Naive B cell (primary cell): ENCODE measurements around the gene NEURL1. TPM values are rescaled to one million over a fixed set of nuclear protein-coding genes. Genes with fewer than 3 reads are reported as not detected.
"Not testable (repeated sequence)": the region's sequence is repeated elsewhere in the genome, so short reads cannot be mapped to it uniquely, and the experiment has no call there.

Experiments used
- ATAC-seq, 2 donors: fragments of 150-1000 bp; cut with Tn5 transposase; 2 replicates each; pipeline ENCODE4 v1.10.0; 2021; ENCODE audit warnings: low read depth in 2 of 2, mild to moderate bottlenecking in 2 of 2, moderate library complexity in 2 of 2
- DNase-seq: peaks from one replicate; pipeline ENCODE4 v3.0.0; 2022
- H3K27ac Mint-ChIP-seq, 6 donors: one replicate each; pipeline ENCODE4 v1.8.0; 2020 to 2022; ENCODE audit warnings: mild to moderate bottlenecking in 6 of 6, mixed read lengths in 6 of 6, moderate library complexity in 5 of 6, inconsistent platforms in 2 of 6
- H3K27me3 Mint-ChIP-seq, 3 donors: one replicate each; pipeline ENCODE4 v1.8.0; 2021 to 2022; ENCODE audit warnings: mixed read lengths in 3 of 3, mild to moderate bottlenecking in 1 of 3
- H3K36me3 Mint-ChIP-seq, 2 donors: one replicate each; pipeline ENCODE4 v1.8.0; 2020 to 2022; ENCODE audit warnings: mixed read lengths in 2 of 2, inconsistent platforms in 1 of 2, mild to moderate bottlenecking in 1 of 2
- H3K4me1 Mint-ChIP-seq, 3 donors: one replicate each; pipeline ENCODE4 v1.8.0; 2020 to 2022; ENCODE audit warnings: mixed read lengths in 3 of 3, inconsistent platforms in 1 of 3, mild to moderate bottlenecking in 1 of 3, moderate library complexity in 1 of 3
- H3K4me3 Mint-ChIP-seq, 8 donors: one replicate each; pipeline ENCODE4 v1.8.0; 2020 to 2022; ENCODE audit warnings: mild to moderate bottlenecking in 8 of 8, mixed read lengths in 8 of 8, moderate library complexity in 8 of 8, inconsistent platforms in 2 of 8
- H3K9me3 Mint-ChIP-seq, 7 donors: one replicate each; pipeline ENCODE4 v1.8.0; 2020 to 2022; ENCODE audit warnings: mixed read lengths in 7 of 7, mild to moderate bottlenecking in 5 of 7, inconsistent platforms in 2 of 7, moderate library complexity in 1 of 7
- polyA plus RNA-seq, 6 donors: library from polyadenylated mRNA; unstranded; fragments of 300-500 nt; fragmentation: Illumina TruSeq; gene quantifications; one replicate each; pipeline ENCODE4 v1.2.3, GENCODE V29; 2021; ENCODE audit warnings: low read depth in 6 of 6

The NEURL1 gene
- polyA plus RNA-seq, 6 donors from 2014 or later: 0.21 to 0.83 (median 0.33) TPM

GRCh38 chr10:103627111-103627892 is 133.8 kb downstream of the NEURL1 start:
- no peaks in the 10 kb centered on the region for H3K9me3 Mint-ChIP-seq
- H3K27ac Mint-ChIP-seq: no peak overlapping the region
- H3K27me3 Mint-ChIP-seq: no peaks in the 10 kb centered on the region
- peaks cover 0 to 5% (median 0%) of the 10 kb centered on the region in 3 donors for H3K4me1 Mint-ChIP-seq
- ATAC-seq (no peak), DNase-seq (no peak)
- H3K4me3 Mint-ChIP-seq: no peak overlapping the region
- H3K36me3 Mint-ChIP-seq: no peaks in the 10 kb centered on the region

GRCh38 chr10:103627893-103628292 is 134.4 kb downstream of the NEURL1 start:
- Mint-ChIP-seq H3K4me3 (no peak overlapping the region), H3K4me1 (peaks cover 0 to 5% (median 0%) of the 10 kb centered on the region in 3 donors), H3K27ac (peak overlapping the region in 1 of 6 donors; percentile 84), H3K36me3 (no peaks in the 10 kb centered on the region), H3K27me3 (no peaks in the 10 kb centered on the region), H3K9me3 (no peaks in the 10 kb centered on the region)
- DNase-seq: no peak
- no peak for ATAC-seq

GRCh38 chr10:103629581-103629980 is 136.1 kb downstream of the NEURL1 start:
- H3K27me3 Mint-ChIP-seq: no peaks in the 10 kb centered on the region
- H3K4me3 Mint-ChIP-seq: no peak overlapping the region
- no peaks in the 10 kb centered on the region for H3K36me3 Mint-ChIP-seq
- DNase-seq (no peak), ATAC-seq (no peak)
- H3K4me1 Mint-ChIP-seq: peaks cover 0 to 5% (median 0%) of the 10 kb centered on the region in 3 donors
- H3K9me3 Mint-ChIP-seq: no peaks in the 10 kb centered on the region
- H3K27ac Mint-ChIP-seq: peak overlapping the region in 1 of 6 donors; percentile 22

GRCh38 chr10:103630156-103630555 is 136.7 kb downstream of the NEURL1 start:
- no peak for ATAC-seq
- H3K4me1 Mint-ChIP-seq: peaks cover 0 to 1% (median 0%) of the 10 kb centered on the region in 3 donors
- H3K27me3 Mint-ChIP-seq: no peaks in the 10 kb centered on the region
- H3K27ac Mint-ChIP-seq: no peak overlapping the region
- H3K9me3 Mint-ChIP-seq: no peaks in the 10 kb centered on the region
- no peak overlapping the region for H3K4me3 Mint-ChIP-seq
- no peaks in the 10 kb centered on the region for H3K36me3 Mint-ChIP-seq
- no peak for DNase-seq

DNA sequence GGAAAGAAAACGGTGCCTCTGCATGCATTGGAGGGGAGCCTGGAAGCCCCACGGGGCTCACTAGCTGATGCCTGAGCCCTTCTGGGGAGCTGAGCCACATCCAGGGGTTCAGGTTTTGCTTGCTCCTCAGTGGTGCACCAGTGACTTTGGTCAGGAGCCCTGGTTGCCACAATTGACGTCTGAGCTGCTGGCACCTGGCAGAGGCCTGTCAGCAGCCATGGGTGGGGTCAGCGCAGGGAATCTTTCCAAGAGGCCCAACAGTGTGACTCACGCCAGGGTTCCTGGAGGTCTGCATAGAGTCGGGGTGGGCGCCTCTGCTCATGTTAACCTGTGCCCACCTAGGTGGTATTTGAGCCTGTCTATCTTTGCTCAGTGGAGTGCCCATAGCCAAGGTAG is 138.7 kb downstream of the NEURL1 start:
- no peak overlapping the region for H3K4me3 Mint-ChIP-seq
- H3K27me3 Mint-ChIP-seq: no peaks in the 10 kb centered on the region
- H3K36me3 Mint-ChIP-seq: no peaks in the 10 kb centered on the region
- no peak for ATAC-seq
- H3K4me1 Mint-ChIP-seq: no peaks in the 10 kb centered on the region
- DNase-seq: no peak
- H3K9me3 Mint-ChIP-seq: no peaks in the 10 kb centered on the region
- H3K27ac Mint-ChIP-seq: peak overlapping the region in 1 of 6 donors; percentile 34

DNA sequence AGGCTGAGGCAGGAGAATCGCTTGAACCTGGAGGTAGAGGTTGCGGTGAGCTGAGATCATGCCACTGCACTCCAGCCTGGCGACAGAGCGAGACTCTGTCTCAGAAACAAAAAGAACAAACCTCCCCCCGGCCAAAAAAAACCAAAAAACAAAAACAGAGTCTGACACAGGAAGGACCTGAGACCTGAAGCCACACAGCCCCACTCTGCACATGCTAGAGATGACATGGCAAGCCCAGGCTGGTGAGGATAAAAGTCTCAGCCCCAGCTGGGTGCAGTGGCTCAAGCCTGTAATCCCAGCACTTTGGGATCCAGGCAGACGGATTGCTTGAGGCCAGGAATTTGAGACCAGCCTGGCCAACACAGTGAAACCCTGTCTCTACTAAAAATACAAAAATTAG is 139.4 kb downstream of the NEURL1 start:
- not testable (repeated sequence) for DNase-seq, H3K4me3 Mint-ChIP-seq, H3K36me3 Mint-ChIP-seq, H3K4me1 Mint-ChIP-seq, H3K9me3 Mint-ChIP-seq, H3K27me3 Mint-ChIP-seq, ATAC-seq
- peak overlapping the region in 1 of 6 donors; percentile 71 for H3K27ac Mint-ChIP-seq

DNA sequence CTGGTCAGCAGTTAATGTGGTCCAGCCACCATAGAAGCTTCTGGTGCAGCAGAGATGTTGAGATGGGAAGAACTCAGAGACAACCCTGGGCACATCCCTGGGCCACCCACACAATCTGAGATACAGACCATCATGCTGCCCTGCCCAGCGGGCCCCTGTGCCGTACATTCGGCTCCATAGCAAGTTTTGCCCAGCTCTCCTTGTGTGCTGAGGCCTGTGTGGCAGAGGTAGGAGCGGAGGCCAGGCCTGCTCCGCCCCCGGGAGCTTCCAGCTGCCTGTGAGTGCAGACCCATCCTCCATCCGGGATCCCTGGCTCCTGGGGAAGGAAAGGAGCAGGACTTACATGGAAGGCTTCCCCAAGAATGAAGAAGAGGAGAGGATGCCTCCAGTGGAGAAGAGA is 140.3 kb downstream of the NEURL1 start:
- Mint-ChIP-seq H3K4me1 (peaks cover 0 to 4% (median 0%) of the 10 kb centered on the region in 3 donors), H3K27ac (no peak overlapping the region), H3K4me3 (no peak overlapping the region), H3K27me3 (no peaks in the 10 kb centered on the region), H3K36me3 (no peaks in the 10 kb centered on the region), H3K9me3 (no peaks in the 10 kb centered on the region)
- ATAC-seq (no peak), DNase-seq (no peak)

DNA sequence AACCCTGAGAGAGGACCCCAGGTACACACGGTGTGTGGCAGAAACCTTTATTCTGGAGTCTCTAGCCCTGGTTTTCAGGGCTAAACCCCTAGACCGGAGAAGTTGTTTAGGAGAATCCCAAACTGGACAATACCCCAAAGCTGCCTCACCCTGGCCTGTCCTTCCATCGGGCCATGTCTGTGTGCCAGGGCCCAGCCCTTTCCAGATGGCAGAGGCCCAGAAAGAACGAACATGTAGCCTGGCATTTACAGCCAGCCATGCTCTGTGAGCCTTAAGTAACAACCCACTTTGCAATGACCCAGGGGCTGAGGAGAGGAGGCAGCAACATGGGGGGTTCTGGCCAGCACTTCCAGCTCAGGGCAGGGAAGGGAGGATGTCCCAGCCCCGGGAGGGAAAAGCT is 142.1 kb downstream of the NEURL1 start:
- H3K27me3 Mint-ChIP-seq: no peaks in the 10 kb centered on the region
- peaks cover 0 to 6% (median 3%) of the 10 kb centered on the region in 3 donors for H3K4me1 Mint-ChIP-seq
- no peak overlapping the region for H3K4me3 Mint-ChIP-seq
- H3K9me3 Mint-ChIP-seq: no peaks in the 10 kb centered on the region
- no peaks in the 10 kb centered on the region for H3K36me3 Mint-ChIP-seq
- H3K27ac Mint-ChIP-seq: no peak overlapping the region
- DNase-seq (no peak), ATAC-seq (no peak)

GRCh38 chr10:103636492-103636891 is 143.0 kb downstream of the NEURL1 start:
- no peaks in the 10 kb centered on the region for H3K27me3 Mint-ChIP-seq
- DNase-seq (no peak), ATAC-seq (no peak)
- peak overlapping the region in 1 of 6 donors; percentile 69 for H3K27ac Mint-ChIP-seq
- H3K9me3 Mint-ChIP-seq: no peaks in the 10 kb centered on the region
- H3K4me1 Mint-ChIP-seq: peaks cover 0 to 6% (median 4%) of the 10 kb centered on the region in 3 donors
- peak overlapping the region in 1 of 8 donors; percentile 71 for H3K4me3 Mint-ChIP-seq
- H3K36me3 Mint-ChIP-seq: no peaks in the 10 kb centered on the region

DNA sequence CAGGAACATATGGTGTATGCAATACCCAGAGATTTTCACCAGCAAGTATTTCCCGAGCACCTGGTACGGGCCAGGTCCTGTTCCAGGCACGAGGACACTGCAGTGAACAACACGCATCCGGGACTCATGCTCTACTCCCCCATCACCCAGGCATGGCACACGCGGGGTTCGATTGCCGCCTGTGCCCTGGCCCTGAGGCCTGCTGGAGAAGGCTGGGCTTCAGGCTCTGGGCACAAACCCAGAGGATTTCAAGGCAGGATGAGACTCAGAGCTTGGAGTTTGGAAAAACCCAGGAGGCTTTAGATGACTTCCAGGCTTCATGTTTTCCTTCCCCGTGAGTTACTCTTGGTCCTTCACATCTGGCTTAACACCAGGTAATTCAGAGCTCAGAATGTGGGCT is 143.5 kb downstream of the NEURL1 start:
- no peaks in the 10 kb centered on the region for H3K9me3 Mint-ChIP-seq
- H3K27ac Mint-ChIP-seq: peak overlapping the region in 1 of 6 donors; percentile 69
- H3K4me1 Mint-ChIP-seq: peaks cover 0 to 6% (median 4%) of the 10 kb centered on the region in 3 donors
- peak overlapping the region in 1 of 8 donors; percentile 71 for H3K4me3 Mint-ChIP-seq
- DNase-seq: no peak
- H3K36me3 Mint-ChIP-seq: no peaks in the 10 kb centered on the region
- H3K27me3 Mint-ChIP-seq: no peaks in the 10 kb centered on the region
- no peak for ATAC-seq

GRCh38 chr10:103637927-103638557 is 144.5 kb downstream of the NEURL1 start:
- DNase-seq (no peak), ATAC-seq (no peak)
- Mint-ChIP-seq H3K4me1 (peaks cover 0 to 6% (median 4%) of the 10 kb centered on the region in 3 donors), H3K9me3 (no peaks in the 10 kb centered on the region), H3K27me3 (no peaks in the 10 kb centered on the region), H3K4me3 (no peak overlapping the region), H3K27ac (peak overlapping the region in 2 of 6 donors; percentile 4 to 27), H3K36me3 (no peaks in the 10 kb centered on the region)

DNA sequence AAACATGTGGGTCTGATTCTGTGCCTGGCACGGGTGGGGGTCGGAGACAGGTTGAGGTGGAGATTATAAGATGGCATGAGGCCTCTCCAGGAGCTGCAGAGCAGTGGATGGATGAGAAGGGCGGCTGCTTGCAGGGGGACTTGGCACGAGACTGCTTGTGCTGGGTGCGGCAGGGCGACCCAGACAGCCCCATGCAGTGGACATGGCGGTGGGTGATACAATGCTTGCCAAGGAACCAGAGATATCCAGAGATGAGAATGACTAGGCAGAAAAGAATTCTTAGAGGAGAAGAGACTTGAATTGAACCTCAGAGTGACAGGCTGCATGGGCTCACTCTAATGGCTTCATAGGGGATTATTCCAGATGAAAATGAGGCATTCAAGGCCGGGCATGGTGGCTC is 145.4 kb downstream of the NEURL1 start:
- DNase-seq (no peak), ATAC-seq (no peak)
- peaks cover 0 to 6% (median 4%) of the 10 kb centered on the region in 3 donors for H3K4me1 Mint-ChIP-seq
- H3K27me3 Mint-ChIP-seq: no peaks in the 10 kb centered on the region
- no peaks in the 10 kb centered on the region for H3K9me3 Mint-ChIP-seq
- peak overlapping the region in 1 of 6 donors; percentile 59 for H3K27ac Mint-ChIP-seq
- no peak overlapping the region for H3K4me3 Mint-ChIP-seq
- H3K36me3 Mint-ChIP-seq: no peaks in the 10 kb centered on the region

- no peaks in the 10 kb centered on the region for H3K36me3 Mint-ChIP-seq
- peak overlapping the region in 2 of 6 donors; percentile 74 to 86 for H3K27ac Mint-ChIP-seq
- peaks cover 6 to 15% (median 10%) of the 10 kb centered on the region in 3 donors for H3K4me1 Mint-ChIP-seq
- DNase-seq: no peak
- ATAC-seq: no peak
- H3K4me3 Mint-ChIP-seq: no peak overlapping the region
- H3K9me3 Mint-ChIP-seq: no peaks in the 10 kb centered on the region
- no peaks in the 10 kb centered on the region for H3K27me3 Mint-ChIP-seq
Measured at GRCh38 chr10:103640436-103641181, 147.1 kb downstream of the NEURL1 start.
